Skin epidermis (tissue), 12 donors: ENCODE results near the gene ZNRF2.

Experiments
- H3K27ac ChIP-seq, 21 experiments: fragments of 200-600 bp; sonication (generic) in 11 of 21; one replicate each; pipeline ENCODE4 v1.5.0; 2020; ENCODE audit warnings: mild to moderate bottlenecking in 3 of 21, inconsistent platforms in 2 of 21, moderate library complexity in 2 of 21
- H3K4me3 ChIP-seq, 7 experiments: fragments of 200-600 bp; sonication (generic) in 2 of 7; one replicate each; pipeline ENCODE4 v1.5.0; 2020; ENCODE audit warnings: inconsistent platforms in 2 of 7, mild to moderate bottlenecking in 2 of 7, moderate library complexity in 1 of 7

ZNRF2 gene

GRCh38 chr7:30347226-30348082, 63.1 kb downstream of the ZNRF2 start:
- Histone ChIP-seq H3K4me3 (no peak overlapping the region), H3K27ac (peak overlapping the region in 16 of 21 experiments; percentile 8 to 90 (median 66))

- Histone ChIP-seq H3K4me3 (no peak overlapping the region), H3K27ac (peak overlapping the region in 19 of 21 experiments; percentile 3 to 90 (median 66))
Measured at GRCh38 chr7:30348083-30348560, 63.7 kb downstream of the ZNRF2 start.

- no peak overlapping the region for H3K4me3 ChIP-seq
Measured at GRCh38 chr7:30349170-30349569, 64.8 kb downstream of the ZNRF2 start.

GRCh38 chr7:30349816-30350215, 65.4 kb downstream of the ZNRF2 start:
- no peak overlapping the region for H3K4me3 ChIP-seq
- H3K27ac ChIP-seq = peak overlapping the region in 10 of 21 experiments; percentile 40 to 90 (median 76)

More at GRCh38 chr7:30349170-30349569, 64.8 kb downstream of the ZNRF2 start:
- peak overlapping the region in 13 of 21 experiments; percentile 8 to 90 (median 73) for H3K27ac ChIP-seq

- H3K27ac ChIP-seq = peak overlapping the region in 5 of 21 experiments; percentile 8 to 90 (median 25)
Measured at GRCh38 chr7:30351286-30351685, 66.9 kb downstream of the ZNRF2 start.

GRCh38 chr7:30351724-30352123, 67.3 kb downstream of the ZNRF2 start:
- Histone ChIP-seq H3K4me3 (no peak overlapping the region), H3K27ac (peak overlapping the region in 5 of 21 experiments; percentile 8 to 90 (median 25))

More at GRCh38 chr7:30351286-30351685, 66.9 kb downstream of the ZNRF2 start:
- H3K4me3 ChIP-seq = no peak overlapping the region

- H3K27ac ChIP-seq = peak overlapping the region in 1 of 21 experiments; percentile 90
- H3K4me3 ChIP-seq = no peak overlapping the region
Measured at GRCh38 chr7:30352169-30352568, 67.8 kb downstream of the ZNRF2 start.

GRCh38 chr7:30353532-30353931, 69.1 kb downstream of the ZNRF2 start:
- Histone ChIP-seq H3K4me3 (no peak overlapping the region), H3K27ac (no peak overlapping the region)

- no peak overlapping the region for H3K27ac ChIP-seq
- H3K4me3 ChIP-seq = no peak overlapping the region
Measured at GRCh38 chr7:30353932-30354607, 69.7 kb downstream of the ZNRF2 start.

GRCh38 chr7:30354791-30355190, 70.4 kb downstream of the ZNRF2 start:
- H3K27ac ChIP-seq = no peak overlapping the region
- no peak overlapping the region for H3K4me3 ChIP-seq

- Histone ChIP-seq H3K4me3 (no peak overlapping the region), H3K27ac (no peak overlapping the region)
Measured at GRCh38 chr7:30359957-30360356, 75.6 kb downstream of the ZNRF2 start.

- Histone ChIP-seq H3K4me3 (no peak overlapping the region), H3K27ac (no peak overlapping the region)
Measured at GRCh38 chr7:30363778-30364563, 79.6 kb downstream of the ZNRF2 start.

GRCh38 chr7:30364773-30365172, 80.4 kb downstream of the ZNRF2 start:
- no peak overlapping the region for H3K27ac ChIP-seq

GRCh38 chr7:30365621-30366020, 81.2 kb downstream of the ZNRF2 start:
- no peak overlapping the region for H3K27ac ChIP-seq
- no peak overlapping the region for H3K4me3 ChIP-seq

More at GRCh38 chr7:30364773-30365172, 80.4 kb downstream of the ZNRF2 start:
- H3K4me3 ChIP-seq = no peak overlapping the region

- no peak overlapping the region for H3K27ac ChIP-seq
- H3K4me3 ChIP-seq = no peak overlapping the region
Measured at GRCh38 chr7:30366606-30367005, 82.2 kb downstream of the ZNRF2 start.

GRCh38 chr7:30367561-30367960, 83.2 kb downstream of the ZNRF2 start:
- H3K27ac ChIP-seq = no peak overlapping the region

GRCh38 chr7:30369879-30370278, 85.5 kb downstream of the ZNRF2 start:
- Histone ChIP-seq H3K27ac (no peak overlapping the region), H3K4me3 (no peak overlapping the region)

More at GRCh38 chr7:30367561-30367960, 83.2 kb downstream of the ZNRF2 start:
- H3K4me3 ChIP-seq = no peak overlapping the region

GRCh38 chr7:30371321-30371720, 86.9 kb downstream of the ZNRF2 start:
- Histone ChIP-seq H3K27ac (no peak overlapping the region), H3K4me3 (no peak overlapping the region)

- Histone ChIP-seq H3K4me3 (no peak overlapping the region), H3K27ac (no peak overlapping the region)
Measured at GRCh38 chr7:30378275-30378674, 93.9 kb downstream of the ZNRF2 start.

GRCh38 chr7:30379131-30379530, 94.7 kb downstream of the ZNRF2 start:
- H3K4me3 ChIP-seq = no peak overlapping the region
- H3K27ac ChIP-seq = no peak overlapping the region
